Left ventricle myocardium superior (tissue), 1 donor: ENCODE data around the gene HACD2. TPM values are rescaled to one million over a fixed set of nuclear protein-coding genes. Genes with fewer than 3 reads are reported as not detected.
"Not testable (repeated sequence)": the region's sequence is repeated elsewhere in the genome, so short reads cannot be mapped to it uniquely, and the experiment has no call there.

Experiments used
- ATAC-seq: fragments of 200-7000 bp; cut with Tn5 transposase; one replicate; pipeline ENCODE4 v1.9.1; 2020; ENCODE audit warnings: mild to moderate bottlenecking, moderate library complexity
- DNase-seq: peaks from one replicate; pipeline ENCODE4 v3.0.0-alpha.2; 2020
- intact Hi-C: fragments of 100-400 bp; cut with micrococcal nuclease; formaldehyde crosslinking; loops from one replicate; pipeline ENCODE4 v1.11.0; 2022
- total RNA-seq: library from RNA; stranded (reverse); fragmentation: NEBNext Ultra II Directional; extraction: Animal tissue kit (Norgen Biotek cat#: 25700); gene quantifications from one replicate; pipeline ENCODE4 v1.2.1, GENCODE V29; 2021
- donor health status: DM: no; HTN: yes; CAD: no; lungs with severe emphysema.

The HACD2 gene
- total RNA-seq, 1 donor from 2014 or later: 10.5 TPM

GRCh38 chr3:123616593-123616992 lies 31.7 kb upstream of the HACD2 start:
- intact Hi-C loops: no loop called here
- ATAC-seq: no peak

GRCh38 chr3:123613543-123613942 lies 28.7 kb upstream of the HACD2 start:
- intact Hi-C loops: no loop called here
- no peak for DNase-seq
- no peak for ATAC-seq

More at GRCh38 chr3:123616593-123616992, 31.7 kb upstream of the HACD2 start:
- DNase-seq: no peak

- not testable (repeated sequence) for ATAC-seq
Observed at GRCh38 chr3:123611674-123612073, 26.8 kb upstream of the HACD2 start.

GRCh38 chr3:123611082-123611481 lies 26.2 kb upstream of the HACD2 start:
- no peak for DNase-seq
- intact Hi-C loops: no loop called here
- ATAC-seq: no peak

More at GRCh38 chr3:123611674-123612073, 26.8 kb upstream of the HACD2 start:
- DNase-seq, intact Hi-C loops: not testable (repeated sequence)

- intact Hi-C loops: no loop called here
- ATAC-seq (no peak), DNase-seq (no peak)
Observed at GRCh38 chr3:123610331-123610730, 25.5 kb upstream of the HACD2 start.

DNA sequence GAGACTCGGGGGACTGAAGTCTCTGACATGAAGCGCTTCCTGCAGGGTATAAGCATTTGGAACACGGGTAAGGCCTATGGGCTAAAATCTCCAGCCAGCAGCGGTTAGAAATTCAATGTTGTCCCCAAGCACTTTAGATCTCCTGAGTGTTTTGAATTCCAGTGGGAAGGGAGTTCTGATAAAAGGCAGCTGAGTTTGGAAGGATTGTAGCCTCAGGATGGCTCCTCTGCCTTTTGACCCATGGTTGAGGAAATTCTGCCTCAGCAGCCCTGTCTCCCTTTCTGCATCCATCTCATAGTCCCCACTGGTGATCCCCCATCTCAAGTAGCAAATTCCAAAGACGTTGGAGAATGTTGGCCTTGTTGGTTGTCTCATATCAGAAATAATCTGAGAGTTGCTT lies 24.2 kb upstream of the HACD2 start:
- no peak for DNase-seq
- intact Hi-C loops: no loop called here
- peak; percentile 40 for ATAC-seq

- no peak for ATAC-seq
- intact Hi-C loops: no loop called here
- no peak for DNase-seq
Observed at GRCh38 chr3:123608263-123608937, 23.5 kb upstream of the HACD2 start.

GRCh38 chr3:123606527-123606926 lies 21.7 kb upstream of the HACD2 start:
- intact Hi-C loops: no loop called here
- ATAC-seq: no peak
- no peak for DNase-seq

DNA sequence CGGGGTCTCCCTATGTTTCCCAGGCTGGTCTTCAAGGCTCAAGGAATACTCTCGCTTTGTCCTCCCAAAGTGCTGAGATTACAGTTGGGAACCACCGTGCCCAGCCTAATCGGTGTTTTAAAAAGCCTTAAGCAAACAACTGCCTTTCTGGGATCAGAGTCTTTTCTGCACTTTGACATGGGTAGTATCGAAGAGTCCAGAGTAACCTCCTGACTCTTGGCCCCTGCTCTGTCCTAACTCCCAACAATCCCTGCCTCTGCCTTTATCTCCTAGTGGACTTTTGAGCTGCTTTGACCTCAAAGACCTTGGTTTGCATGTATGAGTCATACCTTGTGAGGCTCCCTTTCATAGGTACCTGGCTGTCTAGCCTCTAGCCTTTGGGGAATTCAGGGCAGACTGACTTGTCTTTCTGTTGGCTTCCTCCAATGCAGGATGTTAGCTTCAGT lies 21.0 kb upstream of the HACD2 start:
- ATAC-seq (no peak), DNase-seq (no peak)
- intact Hi-C loops: no loop called here

- intact Hi-C loops, ATAC-seq, DNase-seq: not testable (repeated sequence)
Observed at GRCh38 chr3:123603153-123603552, 18.3 kb upstream of the HACD2 start.

- DNase-seq: no peak
- intact Hi-C loops: no loop called here
- no peak for ATAC-seq
Observed at GRCh38 chr3:123602325-123602724, 17.5 kb upstream of the HACD2 start.

DNA sequence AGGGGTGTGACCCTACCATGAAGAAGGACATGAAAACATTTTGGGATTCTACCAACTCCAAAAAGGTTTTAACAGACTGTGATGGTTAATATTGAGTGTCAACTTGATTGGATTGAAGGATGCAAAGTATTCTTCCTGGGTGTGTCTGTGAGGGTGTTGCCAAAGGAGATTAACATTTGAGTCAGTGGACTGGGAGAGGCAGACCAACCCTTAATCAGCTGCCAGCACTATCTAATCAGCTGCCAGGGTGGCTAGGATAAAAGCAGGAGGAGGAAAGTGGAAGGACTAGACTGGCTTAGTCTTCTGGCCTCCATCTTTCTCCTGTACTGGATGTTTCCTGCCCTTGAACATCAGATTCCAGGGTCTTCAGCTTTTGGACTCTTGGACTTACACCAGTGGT lies 16.0 kb upstream of the HACD2 start:
- DNase-seq, ATAC-seq, intact Hi-C loops: not testable (repeated sequence)

- intact Hi-C loops: no loop called here
- DNase-seq: no peak
- no peak for ATAC-seq
Observed at GRCh38 chr3:123597561-123597960, 12.7 kb upstream of the HACD2 start.

DNA sequence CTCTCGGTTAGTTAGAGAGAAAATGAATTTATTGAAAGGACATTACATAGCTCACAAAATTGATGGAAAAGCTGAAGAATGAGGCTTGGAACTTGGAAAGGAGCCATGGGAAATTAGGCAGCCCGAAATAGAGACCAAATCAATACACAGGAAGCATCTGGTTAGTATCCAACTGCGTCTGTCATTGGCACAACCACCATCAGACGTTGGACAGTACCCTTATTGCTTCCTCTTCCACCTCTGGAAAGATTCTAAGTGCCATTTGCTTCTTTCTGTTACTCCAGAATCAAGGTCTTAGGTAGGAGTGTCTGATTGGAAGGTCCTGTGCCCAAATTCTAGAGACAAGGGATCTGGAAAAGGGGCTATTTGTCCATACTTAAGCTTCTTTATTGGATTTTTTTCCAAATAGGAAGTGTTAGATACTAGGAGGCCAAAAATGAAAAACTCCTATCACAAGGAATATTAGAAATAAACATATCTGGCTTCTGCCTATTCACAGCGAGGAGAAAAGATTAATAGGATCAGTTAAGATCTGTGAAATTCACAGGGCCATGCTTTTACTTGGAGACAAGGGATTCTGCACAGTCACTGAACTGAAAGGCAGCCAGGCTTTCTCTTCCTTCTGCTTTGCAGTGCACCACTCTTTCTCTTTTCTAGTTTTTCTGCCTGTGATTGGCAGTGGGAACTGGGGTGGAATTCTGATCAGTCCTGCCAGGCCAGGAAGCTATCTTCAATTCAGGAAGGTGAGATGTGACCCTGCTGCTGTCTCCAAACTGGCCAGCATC lies 10.7 kb upstream of the HACD2 start:
- DNase-seq: no peak
- no peak for ATAC-seq
- intact Hi-C loops: no loop called here

DNA sequence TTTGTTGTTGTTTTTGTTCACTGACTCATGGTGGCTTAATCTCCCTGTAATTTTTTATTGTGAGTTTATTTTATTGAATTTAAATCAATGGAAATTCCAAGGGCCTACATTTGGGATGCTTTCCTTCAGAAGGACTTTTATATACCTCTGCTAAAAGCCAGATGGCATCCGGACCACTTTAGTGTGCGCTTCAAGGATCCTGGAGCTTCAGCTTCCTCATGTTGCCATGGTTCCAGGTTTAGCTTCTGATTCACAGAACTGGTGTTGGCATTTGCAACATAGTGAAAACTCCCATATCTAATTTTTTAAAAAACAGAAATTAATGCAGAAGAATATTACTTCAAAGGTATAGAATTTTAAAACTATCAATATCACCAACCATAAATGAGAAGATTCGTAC lies 8.5 kb upstream of the HACD2 start:
- ATAC-seq (no peak), DNase-seq (no peak)
- intact Hi-C loops: no loop called here

DNA sequence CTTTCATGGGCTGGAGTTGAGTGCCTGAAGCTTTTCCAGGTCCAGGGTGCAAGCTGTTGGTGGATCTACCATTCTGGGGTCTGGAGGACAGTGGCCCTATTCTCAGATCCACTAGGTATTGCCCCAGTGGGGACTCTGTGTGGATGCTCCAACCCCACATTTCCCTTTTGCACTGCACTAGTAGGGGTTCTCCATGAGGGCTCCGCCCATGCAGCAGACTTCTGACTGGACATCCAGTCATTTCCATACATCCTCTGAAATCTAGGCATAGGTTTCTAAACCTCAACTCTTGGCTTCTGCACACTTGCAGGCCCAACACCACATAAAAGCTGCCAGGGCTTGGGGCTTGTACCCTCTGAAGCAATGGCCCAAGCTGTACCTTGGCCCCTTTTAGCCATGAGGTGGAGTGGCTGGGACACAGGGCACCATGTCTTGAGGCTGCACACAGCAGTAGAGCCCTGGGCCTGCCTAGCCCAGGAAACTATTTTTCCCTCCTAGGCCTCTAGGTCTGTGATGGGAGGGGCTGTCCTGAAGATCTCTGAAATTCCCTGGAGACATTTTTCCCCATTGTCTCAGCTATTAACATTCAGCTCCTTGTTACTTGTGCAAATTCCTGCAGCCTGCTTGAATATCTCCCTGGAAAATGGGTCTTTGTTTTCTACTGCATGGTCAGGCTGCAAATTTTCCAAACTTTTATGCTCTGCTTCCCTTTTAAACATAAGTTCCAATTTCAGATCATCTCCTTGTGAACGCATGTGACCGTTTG lies 6.0 kb upstream of the HACD2 start:
- DNase-seq (no peak), ATAC-seq (no peak)
- intact Hi-C loops: no loop called here

DNA sequence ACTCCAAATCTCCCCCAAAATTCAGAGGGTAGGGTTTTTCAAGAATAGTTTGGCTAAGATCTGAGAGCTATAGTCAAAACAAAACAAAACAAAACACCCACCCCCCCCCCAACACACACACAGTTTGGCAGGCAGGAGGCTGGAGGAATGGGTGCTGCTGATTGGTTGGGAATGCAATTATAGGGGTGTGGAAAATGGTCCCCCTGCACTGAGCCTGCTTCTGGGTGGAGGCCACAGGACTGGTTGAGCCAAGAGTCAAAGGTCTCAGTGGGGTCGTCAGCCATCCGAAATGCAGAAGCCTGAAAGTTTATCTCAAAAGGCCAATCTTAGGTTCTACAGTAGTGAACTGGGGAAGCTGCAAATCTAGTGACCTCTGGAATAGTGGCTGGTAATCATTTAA lies 2.5 kb upstream of the HACD2 start:
- ATAC-seq (no peak), DNase-seq (no peak)
- intact Hi-C loops: no loop called here

DNA sequence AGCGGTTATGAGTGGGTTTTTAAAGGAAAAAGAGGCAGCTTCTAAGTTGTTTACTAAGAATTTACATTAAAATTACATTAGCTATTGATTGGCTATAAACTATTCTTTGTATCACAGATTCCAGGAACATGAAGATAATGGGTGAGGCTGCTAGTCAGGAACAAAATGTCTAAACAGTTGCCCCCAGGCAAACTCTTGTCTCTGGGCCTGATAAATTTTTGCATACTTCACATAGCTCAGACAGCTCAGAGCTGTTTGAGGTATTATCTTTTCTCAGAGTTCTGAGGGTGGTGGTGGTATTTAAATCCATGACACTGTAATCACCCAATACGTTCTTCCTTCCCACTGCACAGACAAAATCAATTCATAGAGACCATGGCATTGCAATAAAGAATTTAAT lies 2.1 kb upstream of the HACD2 start:
- DNase-seq (no peak), ATAC-seq (no peak)
- intact Hi-C loops: no loop called here

GRCh38 chr3:123586131-123586530 lies 1.3 kb upstream of the HACD2 start:
- DNase-seq: no peak
- intact Hi-C loops: no loop called here
- ATAC-seq: no peak
